Measurements from ENCODE around the gene DNER. TPM values are rescaled to one million over a fixed set of nuclear protein-coding genes. Genes with fewer than 3 reads are reported as not detected.
"Not testable (repeated sequence)": the region's sequence is repeated elsewhere in the genome, so short reads cannot be mapped to it uniquely, and the experiment has no call there.

Gene DNER
- total RNA-seq, 2 donors from 2014 or later, result 0.11 to 0.18 TPM

GRCh38 chr2:229376866-229377265 lies 337.5 kb downstream of the DNER start:
- Histone ChIP-seq H3K9ac (ENCODE audit: extremely low read depth, low read length, poor library complexity, severe bottlenecking) (no peak overlapping the region), H3K27me3 (ENCODE audit: control insufficient read depth, insufficient read depth, low read length, poor library complexity, severe bottlenecking) (no peaks in the 10 kb centered on the region), H3K36me3 (ENCODE audit: control insufficient read depth, insufficient read depth, low read length) (no peaks in the 10 kb centered on the region), H3K9me3 (ENCODE audit: control insufficient read depth, low read length) (no peaks in the 10 kb centered on the region), H3K4me1 (ENCODE audit: control insufficient read depth, insufficient read depth, low read length) (no peaks in the 10 kb centered on the region), H3K4me3 (ENCODE audit: low read length) (no peak overlapping the region), H3K27ac (ENCODE audit: low read depth, low read length) (no peak overlapping the region)
- Mint-ChIP-seq H3K4me1 (no peaks in the 10 kb centered on the region), H3K27ac (no peak overlapping the region), H3K9me3 (peaks cover 9% of the 10 kb centered on the region), H3K4me3 (no peak overlapping the region), H3K27me3 (ENCODE audit: insufficient read depth) (no peaks in the 10 kb centered on the region), H3K36me3 (ENCODE audit: low read depth) (no peaks in the 10 kb centered on the region)
- TF ChIP-seq CTCF (conservative IDR thresholded peaks at IDR 0.05), result no peak
- no peak for DNase-seq
- 94 to 100% methylated on average over 1 of the region's 1 CpG for WGBS, 2 experiments (ENCODE audit: insufficient coverage in 1 of 2, insufficient read length in 1 of 2)

- Histone ChIP-seq H3K36me3 (ENCODE audit: control insufficient read depth, insufficient read depth, low read length) (no peaks in the 10 kb centered on the region), H3K9me3 (ENCODE audit: control insufficient read depth, low read length) (no peaks in the 10 kb centered on the region), H3K9ac (ENCODE audit: extremely low read depth, low read length, poor library complexity, severe bottlenecking) (no peak overlapping the region), H3K27me3 (ENCODE audit: control insufficient read depth, insufficient read depth, low read length, poor library complexity, severe bottlenecking) (no peaks in the 10 kb centered on the region), H3K4me1 (ENCODE audit: control insufficient read depth, insufficient read depth, low read length) (no peaks in the 10 kb centered on the region), H3K27ac (ENCODE audit: low read depth, low read length) (no peak overlapping the region), H3K4me3 (ENCODE audit: low read length) (no peak overlapping the region)
- H3K4me1 Mint-ChIP-seq, result no peaks in the 10 kb centered on the region
- no peak overlapping the region for H3K4me3 Mint-ChIP-seq
- no peak overlapping the region for H3K27ac Mint-ChIP-seq
- H3K36me3 Mint-ChIP-seq (ENCODE audit: low read depth), result no peaks in the 10 kb centered on the region
- no peak for TF ChIP-seq CTCF (conservative IDR thresholded peaks at IDR 0.05)
- DNase-seq, result no peak
- H3K27me3 Mint-ChIP-seq (ENCODE audit: insufficient read depth), result no peaks in the 10 kb centered on the region
- no peaks in the 10 kb centered on the region for H3K9me3 Mint-ChIP-seq
These were observed 339.1 kb downstream of the DNER start for GRCh38 chr2:229375251-229375650.

- WGBS, 2 experiments (ENCODE audit: insufficient coverage in 1 of 2, insufficient read length in 1 of 2), result 87 to 91% methylated on average over 3 to 4 of the region's 4 CpGs
- H3K9me3 Mint-ChIP-seq; H3K27me3 Mint-ChIP-seq (ENCODE audit: insufficient read depth): not testable (repeated sequence)
These were observed 341.0 kb downstream of the DNER start for GRCh38 chr2:229373311-229373710.

DNA sequence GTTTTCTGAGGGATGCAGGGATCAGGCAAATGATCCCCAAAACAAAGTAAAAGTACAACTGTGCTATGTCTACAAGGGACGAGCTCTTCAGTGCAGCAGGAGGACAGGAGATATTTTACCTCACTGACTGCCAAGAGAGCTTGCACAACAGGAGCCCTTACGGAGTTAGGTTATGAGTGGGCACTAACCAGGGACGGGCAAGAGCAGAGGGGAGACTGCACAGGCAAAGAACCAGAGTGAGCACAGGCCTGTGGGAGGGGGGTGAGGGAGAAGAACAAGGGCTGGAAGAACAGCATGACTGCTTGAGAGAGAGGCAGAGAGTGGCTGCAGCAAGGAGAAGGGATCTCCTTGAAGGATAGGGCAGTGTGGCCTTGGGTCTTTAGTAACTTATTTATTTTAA lies 342.1 kb downstream of the DNER start:
- Mint-ChIP-seq H3K27ac (no peak overlapping the region), H3K9me3 (peaks cover 5% of the 10 kb centered on the region), H3K4me1 (no peaks in the 10 kb centered on the region), H3K27me3 (ENCODE audit: insufficient read depth) (no peaks in the 10 kb centered on the region), H3K36me3 (ENCODE audit: low read depth) (no peaks in the 10 kb centered on the region), H3K4me3 (no peak overlapping the region)
- Histone ChIP-seq H3K27me3 (ENCODE audit: control insufficient read depth, insufficient read depth, low read length, poor library complexity, severe bottlenecking) (no peaks in the 10 kb centered on the region), H3K27ac (ENCODE audit: low read depth, low read length) (no peak overlapping the region), H3K36me3 (ENCODE audit: control insufficient read depth, insufficient read depth, low read length) (no peaks in the 10 kb centered on the region), H3K9ac (ENCODE audit: extremely low read depth, low read length, poor library complexity, severe bottlenecking) (no peak overlapping the region), H3K4me1 (ENCODE audit: control insufficient read depth, insufficient read depth, low read length) (no peaks in the 10 kb centered on the region), H3K9me3 (ENCODE audit: control insufficient read depth, low read length) (no peaks in the 10 kb centered on the region), H3K4me3 (ENCODE audit: low read length) (no peak overlapping the region)
- no peak for TF ChIP-seq CTCF (conservative IDR thresholded peaks at IDR 0.05)
- 90 to 94% methylated on average over 3 of the region's 3 CpGs for WGBS, 2 experiments (ENCODE audit: insufficient coverage in 1 of 2, insufficient read length in 1 of 2)
- DNase-seq, result no peak

More at GRCh38 chr2:229373311-229373710, 341.0 kb downstream of the DNER start:
- H3K27me3 ChIP-seq (ENCODE audit: control insufficient read depth, insufficient read depth, low read length, poor library complexity, severe bottlenecking); H3K27ac Mint-ChIP-seq; DNase-seq; H3K4me1 Mint-ChIP-seq; H3K27ac ChIP-seq (ENCODE audit: low read depth, low read length); H3K4me3 Mint-ChIP-seq; H3K36me3 Mint-ChIP-seq (ENCODE audit: low read depth); H3K4me3 ChIP-seq (ENCODE audit: low read length); H3K9me3 ChIP-seq (ENCODE audit: control insufficient read depth, low read length); H3K4me1 ChIP-seq (ENCODE audit: control insufficient read depth, insufficient read depth, low read length); H3K36me3 ChIP-seq (ENCODE audit: control insufficient read depth, insufficient read depth, low read length); H3K9ac ChIP-seq (ENCODE audit: extremely low read depth, low read length, poor library complexity, severe bottlenecking): not testable (repeated sequence)
